K562 (cell line): ENCODE measurements around the gene BRME1. TPM values are rescaled to one million over a fixed set of nuclear protein-coding genes. Genes with fewer than 3 reads are reported as not detected.

Experiments
- BACH1 ChIP-seq: fragments of 200-800 bp; sonication (Bioruptor generic); IDR thresholded peaks from 2 replicates; pipeline ENCODE4 v1.6.1; 2016; ENCODE audit warnings: missing genetic modification characterization, missing compliant biosample characterization
- CREB1 ChIP-seq, 2 experiments: sonication (generic) in 1 of 2; formaldehyde crosslinking in 1 of 2; IDR thresholded peaks; 2 replicates each; pipeline versions ENCODE4 v1.6.1 to v1.8.0; 2012 to 2022; ENCODE audit warnings: inconsistent platforms in 1 of 2, mild to moderate bottlenecking in 1 of 2, missing genetic modification reagents in 1 of 2, moderate library complexity in 1 of 2
- CXXC5 ChIP-seq: fragments of 250-450 bp; sonication (Bioruptor Pico); IDR thresholded peaks from 2 replicates; pipeline ENCODE4 v1.8.0; 2022; ENCODE audit warnings: inconsistent platforms, mild to moderate bottlenecking, moderate library complexity
- EP400 ChIP-seq: fragments of 450-650 bp; IDR thresholded peaks from 2 replicates; pipeline ENCODE4 v1.6.1; 2017; ENCODE audit warnings: antibody characterized with exemption, mild to moderate bottlenecking, moderate library complexity
- FOXP1 ChIP-seq: sonication (generic); formaldehyde crosslinking; IDR thresholded peaks from 2 replicates; pipeline ENCODE4 v1.8.0; 2022; ENCODE audit warnings: mild to moderate bottlenecking, missing genetic modification reagents
- GATAD2A ChIP-seq: fragments of 450-650 bp; IDR thresholded peaks from 2 replicates; pipeline ENCODE4 v1.6.1; 2017
- GATAD2B ChIP-seq: fragments of 450-650 bp; IDR thresholded peaks from 2 replicates; pipeline ENCODE4 v1.6.1; 2017; ENCODE audit warnings: mild to moderate bottlenecking, borderline replicate concordance
- KLF1 ChIP-seq: fragments of 450-650 bp; IDR thresholded peaks from 2 replicates; pipeline ENCODE4 v1.6.1; 2016; ENCODE audit warnings: missing genetic modification characterization, missing compliant biosample characterization
- MAX ChIP-seq: sonication (generic); formaldehyde crosslinking; IDR thresholded peaks from 2 replicates; pipeline ENCODE4 v1.9.0; 2022; ENCODE audit warnings: mild to moderate bottlenecking, missing genetic modification reagents
- MEF2A ChIP-seq: IDR thresholded peaks from 2 replicates; pipeline ENCODE4 v1.6.1; 2011; ENCODE audit warnings: low read depth, mild to moderate bottlenecking, low read length, moderate library complexity; ENCODE audit not compliant: control insufficient read depth
- MEIS2 ChIP-seq: fragments of 450-650 bp; IDR thresholded peaks from 2 replicates; pipeline ENCODE4 v1.6.1; 2014; ENCODE audit warnings: mild to moderate bottlenecking; ENCODE audit not compliant: partially characterized antibody
- NFXL1 ChIP-seq: fragments of 450-650 bp; formaldehyde crosslinking; IDR thresholded peaks from 2 replicates; pipeline ENCODE4 v1.4.0; 2021; ENCODE audit warnings: mild to moderate bottlenecking
- RCOR1 ChIP-seq, 2 experiments: IDR thresholded peaks; 2 replicates each; pipeline ENCODE4 v1.6.1; 2012; ENCODE audit warnings: low read depth in 2 of 2, low read length in 2 of 2, borderline replicate concordance in 1 of 2, improper control_type of control experiment in 1 of 2
- SMARCE1 ChIP-seq: fragments of 450-650 bp; IDR thresholded peaks from 2 replicates; pipeline ENCODE4 v1.7.1; 2016; ENCODE audit warnings: mild to moderate bottlenecking
- SRF ChIP-seq, 2 experiments: fragments of 250-450, 450-650 bp in 1 of 2; sonication (Bioruptor Pico) in 1 of 2; sonication (generic) in 1 of 2; formaldehyde crosslinking; IDR thresholded peaks; 2 replicates each; pipeline versions ENCODE4 v1.5.0 to v1.5.1; 2020 to 2022; ENCODE audit warnings: mild to moderate bottlenecking in 1 of 2, missing genetic modification reagents in 1 of 2
- TFAM ChIP-seq: fragments of 250-450 bp; sonication (Bioruptor Pico); conservative IDR thresholded peaks from 2 replicates; pipeline ENCODE4 v1.5.0; 2021; ENCODE audit warnings: mild to moderate bottlenecking, moderate library complexity
- ZBTB7A ChIP-seq: IDR thresholded peaks from 2 replicates; pipeline ENCODE4 v1.6.1; 2011; ENCODE audit warnings: low read depth, mild to moderate bottlenecking, low read length, moderate library complexity, borderline replicate concordance; ENCODE audit not compliant: control insufficient read depth
- ZBTB8A ChIP-seq: fragments of 450-650 bp; IDR thresholded peaks from 2 replicates; pipeline ENCODE4 v1.6.1; 2018; ENCODE audit warnings: mild to moderate bottlenecking, moderate library complexity; ENCODE audit not compliant: partially characterized antibody
- ZC3H4 ChIP-seq: sonication (generic); formaldehyde crosslinking; IDR thresholded peaks from 2 replicates; pipeline ENCODE4 v1.9.0; 2021; ENCODE audit warnings: missing genetic modification reagents, borderline replicate concordance
- ZFP36 ChIP-seq: fragments of 150-350 bp; IDR thresholded peaks from 2 replicates; pipeline ENCODE4 v1.6.1; 2018; ENCODE audit warnings: low read length, low read depth; ENCODE audit not compliant: partially characterized antibody
- ZKSCAN1 ChIP-seq: fragments of 150-350 bp; IDR thresholded peaks from 2 replicates; pipeline ENCODE4 v1.6.1; 2016; ENCODE audit warnings: low read depth, low read length
- polyA plus RNA-seq, 8 experiments: library from polyadenylated mRNA; depleted of rRNA in 4 of 8; stranded (reverse) in 5 of 8; unstranded in 3 of 8; fragments of >200 nt; fragmentation: Nextera tagmentation in 2 of 8; fragmentation: Illumina TruSeq in 1 of 8; extraction: Ambion mirVana in 2 of 8; extraction: Trizol in 1 of 8; gene quantifications; 2 replicates each; pipeline versions ENCODE4 v1.2.1 to v1.2.3, GENCODE V29; 2011 to 2014; ENCODE audit warnings: inconsistent platforms in 1 of 8, missing spikeins in 1 of 8
- total RNA-seq, 7 experiments: library from RNA; depleted of rRNA in 6 of 7; stranded (reverse); fragments of >200 nt in 6 of 7; fragmentation: Illumina TruSeq in 2 of 7; extraction: Trizol in 2 of 7; gene quantifications; 2 replicates each; pipeline versions ENCODE4 v1.2.1 to v1.2.3, GENCODE V29; 2011 to 2021; ENCODE audit warnings: low replicate concordance in 1 of 7
- TF ChIP-seq, protein P1 (sequence below): fragments of 250-450 bp; sonication (Bioruptor Pico); IDR thresholded peaks from 2 replicates; pipeline ENCODE4 v1.5.0; 2020; ENCODE audit warnings: mild to moderate bottlenecking
- TF ChIP-seq, protein P2 (sequence below), 2 experiments: fragments of 450-650 bp in 1 of 2; sonication (generic) in 1 of 2; formaldehyde crosslinking in 1 of 2; IDR thresholded peaks in 1 of 2; conservative IDR thresholded peaks in 1 of 2; 2 replicates each; pipeline versions ENCODE4 v1.6.1 to v1.8.1; 2016 to 2023; ENCODE audit warnings: mild to moderate bottlenecking in 2 of 2, moderate library complexity in 2 of 2, inconsistent platforms in 1 of 2, missing genetic modification reagents in 1 of 2

Gene BRME1
- total and polyA plus RNA-seq, 9 of the 15 experiments (the other 6 are each of a cell fraction or from before 2014, with no cell fraction given) = 0.75 to 6.1 (median 3.6) TPM

DNA sequence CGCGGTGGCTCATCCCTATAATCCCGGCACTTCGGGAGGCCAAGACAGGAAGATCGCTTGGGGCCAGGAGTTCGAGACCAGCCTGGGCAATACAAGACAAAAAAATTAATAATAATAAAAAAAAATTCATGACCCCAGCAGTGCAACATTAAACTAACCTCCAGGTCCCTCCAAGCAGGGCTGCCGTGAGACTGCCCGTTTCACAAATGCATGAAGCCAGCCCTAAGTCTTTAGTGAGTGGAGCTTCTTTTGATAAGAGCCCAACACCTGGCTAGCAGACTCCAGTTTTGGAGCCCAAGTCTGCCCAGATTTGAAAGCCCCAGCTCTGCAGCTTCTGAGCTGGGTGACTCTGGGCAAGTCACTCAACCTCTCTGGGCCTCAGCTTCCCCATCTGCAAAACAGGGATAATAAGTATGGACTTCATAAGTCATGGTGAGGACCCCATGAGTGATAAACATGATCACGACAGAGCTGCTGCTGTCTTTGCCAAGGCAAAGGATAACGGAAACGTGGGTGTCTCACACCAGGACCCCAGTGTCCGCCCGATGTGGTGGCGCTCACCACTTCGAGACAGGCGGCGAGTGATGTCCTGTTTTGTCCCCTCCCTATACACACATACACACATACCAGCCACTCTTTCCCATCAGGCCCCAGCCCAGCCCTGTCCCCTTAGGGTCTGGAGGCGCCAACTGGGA is 67.3 kb downstream of the BRME1 start (continued):
- TF ChIP-seq ZBTB8A = no peak
- peak; percentile 51; the same call in 1 of the 2 replicates for TF ChIP-seq KLF1 (tag)
- TF ChIP-seq MAX (CRISPR knock-in tag) = peak; percentile 44; the same call in 1 of the 2 replicates
- TF ChIP-seq CREB1 (IDR thresholded peaks at IDR 0.05) = no peak
- TF ChIP-seq CREB1 (CRISPR knock-in tag; IDR thresholded peaks at IDR 0.05) = 0 out of 2 replicates have a peak, but pooled peaks have one; percentile 4
- no peak for TF ChIP-seq BACH1 (tag)
- 0 out of 2 replicates have a peak, but pooled peaks have one; percentile 54 for TF ChIP-seq ZC3H4 (CRISPR knock-in tag)
- no peak for TF ChIP-seq FOXP1
- no peak for TF ChIP-seq MEF2A
- no peak for TF ChIP-seq SMARCE1
- TF ChIP-seq ZBTB7A = peak; percentile 77; the same call in 1 of the 2 replicates
- TF ChIP-seq ZFP36 = peak; percentile 89
- no peak for TF ChIP-seq GATAD2A
- no peak for TF ChIP-seq ZKSCAN1
- no peak for TF ChIP-seq NFXL1 (CRISPR knock-in tag)
- TF ChIP-seq CXXC5 (CRISPR knock-in tag) = peak; percentile 66; the same call in 1 of the 2 replicates
- TF ChIP-seq, protein P1, sequence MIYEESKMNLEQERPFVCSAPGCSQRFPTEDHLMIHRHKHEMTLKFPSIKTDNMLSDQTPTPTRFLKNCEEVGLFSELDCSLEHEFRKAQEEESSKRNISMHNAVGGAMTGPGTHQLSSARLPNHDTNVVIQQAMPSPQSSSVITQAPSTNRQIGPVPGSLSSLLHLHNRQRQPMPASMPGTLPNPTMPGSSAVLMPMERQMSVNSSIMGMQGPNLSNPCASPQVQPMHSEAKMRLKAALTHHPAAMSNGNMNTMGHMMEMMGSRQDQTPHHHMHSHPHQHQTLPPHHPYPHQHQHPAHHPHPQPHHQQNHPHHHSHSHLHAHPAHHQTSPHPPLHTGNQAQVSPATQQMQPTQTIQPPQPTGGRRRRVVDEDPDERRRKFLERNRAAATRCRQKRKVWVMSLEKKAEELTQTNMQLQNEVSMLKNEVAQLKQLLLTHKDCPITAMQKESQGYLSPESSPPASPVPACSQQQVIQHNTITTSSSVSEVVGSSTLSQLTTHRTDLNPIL (CRISPR knock-in tag) = no peak
- TF ChIP-seq MEIS2 = peak; percentile 40
- peak; percentile 8 to 54; a peak in 2 of 4 replicates for TF ChIP-seq RCOR1 (IDR thresholded peaks at IDR 0.05; ENCODE audit: borderline replicate concordance in 1 of 2, low read depth in 2 of 2, low read length in 2 of 2)
- 0 out of 2 replicates have a peak, but pooled peaks have one; percentile 10 for TF ChIP-seq GATAD2B
- TF ChIP-seq, protein P2, sequence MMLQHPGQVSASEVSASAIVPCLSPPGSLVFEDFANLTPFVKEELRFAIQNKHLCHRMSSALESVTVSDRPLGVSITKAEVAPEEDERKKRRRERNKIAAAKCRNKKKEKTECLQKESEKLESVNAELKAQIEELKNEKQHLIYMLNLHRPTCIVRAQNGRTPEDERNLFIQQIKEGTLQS (IDR thresholded peaks at IDR 0.05) = no peak
- TF ChIP-seq, protein P2 (CRISPR knock-in tag; conservative IDR thresholded peaks at IDR 0.05) = 0 out of 2 replicates have a peak, but pooled peaks have one; percentile 22
- no peak for TF ChIP-seq EP400
- 0 out of 4 replicates have a peak, but pooled peaks of 1 of the 2 experiments have one; percentile 60 for TF ChIP-seq SRF (CRISPR knock-in tag; IDR thresholded peaks at IDR 0.05)
- no peak for TF ChIP-seq TFAM (CRISPR knock-in tag)
